Measurements from ENCODE around the gene GUCD1. TPM values are rescaled to one million over a fixed set of nuclear protein-coding genes. Genes with fewer than 3 reads are reported as not detected.
"Not testable (repeated sequence)": the region's sequence is repeated elsewhere in the genome, so short reads cannot be mapped to it uniquely, and the experiment has no call there.

The GUCD1 gene
- total RNA-seq, 1 experiment from 2014 or later = 65.8 TPM

DNA sequence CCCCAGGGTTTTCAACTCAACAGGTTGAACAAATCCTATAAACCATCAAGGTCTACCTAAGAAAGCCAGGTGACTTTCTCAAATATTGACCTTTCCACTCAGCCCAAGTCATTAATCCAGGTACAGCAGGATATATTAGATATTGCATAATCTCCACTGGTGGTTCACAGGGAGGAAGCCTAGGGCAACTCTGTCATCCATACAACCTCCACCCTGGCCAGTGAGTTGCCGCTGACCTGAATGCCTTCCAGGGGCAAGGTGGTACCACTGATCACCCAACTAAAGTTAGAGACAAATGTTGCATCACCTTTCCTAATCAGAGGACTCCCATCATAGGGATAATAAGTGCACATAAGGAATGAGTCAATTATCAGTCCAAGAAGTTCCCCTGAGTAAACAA lies 22.9 kb downstream of the GUCD1 start:
- POLR2A ChIA-PET (ENCODE audit: unreplicated experiment) = no interaction called here
- BruUV-seq (replicated peaks) = no TSS peak

DNA sequence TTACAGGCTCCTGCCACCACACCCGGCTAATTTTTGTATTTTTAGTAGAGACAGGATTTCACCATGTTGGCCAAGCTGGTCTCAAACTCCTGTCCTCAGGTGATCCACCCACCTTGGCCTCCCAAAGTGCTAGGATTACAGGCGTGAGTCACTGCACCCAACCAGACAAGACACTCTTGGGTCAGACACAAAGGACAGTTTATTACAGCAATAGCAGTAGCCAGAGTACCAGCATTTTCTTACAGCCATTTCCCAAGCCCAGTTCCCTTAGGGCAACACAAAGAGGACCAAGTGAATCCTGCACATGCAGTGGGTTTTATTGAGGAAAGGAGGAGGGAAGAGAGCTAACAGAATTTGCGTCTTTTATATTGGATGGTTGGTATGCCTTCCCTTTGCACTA lies 24.0 kb downstream of the GUCD1 start:
- H3K9me3 ChIP-seq (ENCODE audit: low read length); H3K36me3 ChIP-seq (ENCODE audit: low read depth, low read length); intact Hi-C loops (cut with micrococcal nuclease); H3K4me3 ChIP-seq (ENCODE audit: low read length); POLR2A ChIA-PET (ENCODE audit: unreplicated experiment); H3K4me1 ChIP-seq (ENCODE audit: insufficient read depth, low read length); CTCF ChIA-PET; H3F3A ChIP-seq (ENCODE audit: low read length, unreplicated experiment); H3K79me2 ChIP-seq (ENCODE audit: low read length); H2AFZ ChIP-seq (ENCODE audit: low read length); H3K4me2 ChIP-seq (ENCODE audit: low read length); BruUV-seq (replicated peaks); H3K9ac ChIP-seq (ENCODE audit: low read length); DNase-seq; H3K27ac ChIP-seq (ENCODE audit: low read length); H4K20me1 ChIP-seq (ENCODE audit: low read length); ATAC-seq; H3K27me3 ChIP-seq (ENCODE audit: low read length); H3K9me2 ChIP-seq (replicated peaks; ENCODE audit: low read length): not testable (repeated sequence)

More for the DNA sequence above, 22.9 kb downstream of the GUCD1 start:
- no peak overlapping the region for H3K27ac ChIP-seq (ENCODE audit: low read length)
- CTCF ChIA-PET = no interaction called here
- no peak overlapping the region for H2AFZ ChIP-seq (ENCODE audit: low read length)
- no peak overlapping the region for H3K9ac ChIP-seq (ENCODE audit: low read length)
- intact Hi-C loops (cut with micrococcal nuclease) = no loop called here
- TF ChIP-seq EZH2phosphoT487 (IDR thresholded peaks at IDR 0.05; ENCODE audit: borderline replicate concordance, low read length) (no peak), EZH2 (IDR thresholded peaks at IDR 0.05; ENCODE audit: low read length, unreplicated experiment) (no peak)
- TF ChIP-seq, protein P1, sequence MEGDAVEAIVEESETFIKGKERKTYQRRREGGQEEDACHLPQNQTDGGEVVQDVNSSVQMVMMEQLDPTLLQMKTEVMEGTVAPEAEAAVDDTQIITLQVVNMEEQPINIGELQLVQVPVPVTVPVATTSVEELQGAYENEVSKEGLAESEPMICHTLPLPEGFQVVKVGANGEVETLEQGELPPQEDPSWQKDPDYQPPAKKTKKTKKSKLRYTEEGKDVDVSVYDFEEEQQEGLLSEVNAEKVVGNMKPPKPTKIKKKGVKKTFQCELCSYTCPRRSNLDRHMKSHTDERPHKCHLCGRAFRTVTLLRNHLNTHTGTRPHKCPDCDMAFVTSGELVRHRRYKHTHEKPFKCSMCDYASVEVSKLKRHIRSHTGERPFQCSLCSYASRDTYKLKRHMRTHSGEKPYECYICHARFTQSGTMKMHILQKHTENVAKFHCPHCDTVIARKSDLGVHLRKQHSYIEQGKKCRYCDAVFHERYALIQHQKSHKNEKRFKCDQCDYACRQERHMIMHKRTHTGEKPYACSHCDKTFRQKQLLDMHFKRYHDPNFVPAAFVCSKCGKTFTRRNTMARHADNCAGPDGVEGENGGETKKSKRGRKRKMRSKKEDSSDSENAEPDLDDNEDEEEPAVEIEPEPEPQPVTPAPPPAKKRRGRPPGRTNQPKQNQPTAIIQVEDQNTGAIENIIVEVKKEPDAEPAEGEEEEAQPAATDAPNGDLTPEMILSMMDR (conservative IDR thresholded peaks at IDR 0.05; ENCODE audit: low read depth, low read length) = no peak
- no peaks in the 10 kb centered on the region for H3K36me3 ChIP-seq (ENCODE audit: low read depth, low read length)
- no peak overlapping the region for H3K4me3 ChIP-seq (ENCODE audit: low read length)
- H3K4me1 ChIP-seq (ENCODE audit: insufficient read depth, low read length) = no peaks in the 10 kb centered on the region
- no peaks in the 10 kb centered on the region for H3K27me3 ChIP-seq (ENCODE audit: low read length)
- H3F3A ChIP-seq (ENCODE audit: low read length, unreplicated experiment) = no peaks in the 10 kb centered on the region
- no peaks in the 10 kb centered on the region for H3K9me3 ChIP-seq (ENCODE audit: low read length)
- H3K4me2 ChIP-seq (ENCODE audit: low read length) = no peak overlapping the region
- no peaks in the 10 kb centered on the region for H3K9me2 ChIP-seq (replicated peaks; ENCODE audit: low read length)
- ATAC-seq (no peak), DNase-seq (no peak)
- H3K79me2 ChIP-seq (ENCODE audit: low read length) = no peaks in the 10 kb centered on the region
- H4K20me1 ChIP-seq (ENCODE audit: low read length) = no peaks in the 10 kb centered on the region

DNA sequence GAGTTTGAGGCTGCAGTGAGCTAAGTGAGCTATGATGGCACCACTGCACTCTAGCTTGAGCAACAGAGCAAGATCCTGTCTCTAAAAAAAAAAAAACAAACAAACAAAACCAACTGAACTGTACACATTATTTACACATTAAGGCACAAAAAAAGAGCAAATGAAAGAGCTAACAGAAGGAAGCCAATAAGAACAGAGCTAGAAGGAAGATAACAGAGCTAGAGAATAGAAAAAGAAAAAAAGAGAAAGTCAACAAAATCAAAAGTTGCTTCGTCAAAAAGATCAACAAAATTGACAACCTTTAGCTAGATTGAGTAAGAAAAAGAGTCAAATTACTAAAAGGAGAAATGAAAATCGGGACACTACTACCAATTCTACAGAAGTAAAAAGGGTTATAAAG lies 25.0 kb downstream of the GUCD1 start:
- Histone ChIP-seq H2AFZ (ENCODE audit: low read length) (no peak overlapping the region), H4K20me1 (ENCODE audit: low read length) (no peaks in the 10 kb centered on the region), H3K4me2 (ENCODE audit: low read length) (no peak overlapping the region), H3K36me3 (ENCODE audit: low read depth, low read length) (no peaks in the 10 kb centered on the region), H3K9me2 (replicated peaks; ENCODE audit: low read length) (no peaks in the 10 kb centered on the region), H3K27me3 (ENCODE audit: low read length) (no peaks in the 10 kb centered on the region), H3K79me2 (ENCODE audit: low read length) (no peaks in the 10 kb centered on the region), H3K4me3 (ENCODE audit: low read length) (no peak overlapping the region), H3K9me3 (ENCODE audit: low read length) (no peaks in the 10 kb centered on the region), H3K4me1 (ENCODE audit: insufficient read depth, low read length) (no peaks in the 10 kb centered on the region), H3F3A (ENCODE audit: low read length, unreplicated experiment) (no peaks in the 10 kb centered on the region), H3K9ac (ENCODE audit: low read length) (no peak overlapping the region), H3K27ac (ENCODE audit: low read length) (no peak overlapping the region)
- no peak for DNase-seq
- intact Hi-C loops (cut with micrococcal nuclease) = no loop called here
- POLR2A ChIA-PET (ENCODE audit: unreplicated experiment) = no interaction called here
- ATAC-seq = no peak
- no TSS peak for BruUV-seq (replicated peaks)
- CTCF ChIA-PET = interaction anchor here (0.6 kb wide), 1 partner anchor 65 kb away, joined by 3 read pairs; no protein-coding TSS in a partner anchor
- TF ChIP-seq EZH2 (IDR thresholded peaks at IDR 0.05; ENCODE audit: low read length, unreplicated experiment) (no peak), EZH2phosphoT487 (IDR thresholded peaks at IDR 0.05; ENCODE audit: borderline replicate concordance, low read length) (no peak)
- TF ChIP-seq, protein P1 (conservative IDR thresholded peaks at IDR 0.05; ENCODE audit: low read depth, low read length) = no peak

Data from PC-3 (cell line).